Activated naive CD8-positive, alpha-beta T cell treated with anti-CD3 and anti-CD28 coated beads, Interleukin-2, amount 50 U/mL, for 24 hours (primary cell): ENCODE data around the gene CEACAM18.
"Not testable (repeated sequence)": the region's sequence is repeated elsewhere in the genome, so short reads cannot be mapped to it uniquely, and the experiment has no call there.

Experiments
- ATAC-seq: fragments of 150-1000 bp; cut with Tn5 transposase; one replicate; pipeline ENCODE4 v1.10.0; 2021
- DNase-seq: peaks from one replicate; pipeline ENCODE4 v3.0.0; 2021
- H3K27ac Mint-ChIP-seq: one replicate; pipeline ENCODE4 v1.8.0; 2021; ENCODE audit warnings: mild to moderate bottlenecking, mixed read lengths
- H3K27me3 Mint-ChIP-seq: one replicate; pipeline ENCODE4 v1.8.0; 2021; ENCODE audit warnings: mixed read lengths
- H3K36me3 Mint-ChIP-seq: one replicate; pipeline ENCODE4 v1.8.0; 2021; ENCODE audit warnings: low read depth, mixed read lengths
- H3K4me1 Mint-ChIP-seq: one replicate; pipeline ENCODE4 v1.8.0; 2021; ENCODE audit warnings: mixed read lengths
- H3K4me3 Mint-ChIP-seq: one replicate; pipeline ENCODE4 v1.8.0; 2021; ENCODE audit warnings: mild to moderate bottlenecking, moderate library complexity, mixed read lengths
- H3K9me3 Mint-ChIP-seq: one replicate; pipeline ENCODE4 v1.8.0; 2021; ENCODE audit warnings: mixed read lengths

CEACAM18 gene

DNA sequence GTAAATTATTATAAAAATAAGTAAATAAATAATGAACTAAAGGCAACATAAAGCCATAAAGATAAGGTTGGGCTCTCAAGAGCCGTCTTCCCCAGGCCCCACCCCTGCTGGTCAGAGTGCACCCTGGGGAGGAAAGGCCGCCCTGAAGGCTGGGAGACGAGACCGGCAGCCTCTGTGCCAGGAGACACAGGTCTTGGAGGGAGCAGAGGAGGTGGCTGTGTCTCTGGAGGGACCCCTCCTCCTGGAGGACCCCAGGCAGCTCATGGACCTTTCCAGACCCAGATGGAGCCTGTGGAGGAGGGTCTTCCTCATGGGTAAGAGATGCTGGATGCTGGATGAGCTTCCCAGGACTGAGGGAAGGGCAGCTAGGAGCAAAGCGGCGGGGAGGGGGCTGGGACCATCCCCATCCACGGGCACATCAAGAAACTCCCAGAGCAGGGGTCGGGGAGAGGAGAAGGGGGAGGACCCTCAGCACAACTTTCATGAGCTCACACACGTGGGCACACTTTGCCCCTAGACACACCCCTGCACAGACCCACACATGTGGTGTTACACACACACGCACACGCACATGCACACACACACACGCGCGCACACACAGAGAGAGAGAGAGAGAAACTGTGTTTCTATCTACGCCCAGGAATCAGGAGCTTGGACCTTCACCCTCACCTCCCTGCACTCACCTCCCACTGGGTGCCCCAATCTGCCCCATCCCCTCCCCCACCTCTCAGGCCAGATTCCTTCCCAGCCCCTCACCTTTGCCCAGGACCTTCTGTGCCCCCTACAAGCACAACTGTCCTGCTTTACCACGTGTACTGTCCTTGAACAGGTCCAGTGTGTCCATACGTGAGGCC lies at the start of gene CEACAM18:
Gene CEACAM18 (plus strand): TSS at position 159 of the 854 bp plus-strand sequence.
- Mint-ChIP-seq H3K4me3 (no peak within 1 kb of the TSS), H3K4me1 (peaks cover 39% of the 10 kb centered on the region), H3K27me3 (peaks cover 30% of the 10 kb centered on the region), H3K9me3 (peaks cover 4% of the 10 kb centered on the region), H3K36me3 (no peaks in the 10 kb centered on the region), H3K27ac (peak within 1 kb of the TSS; percentile 46)
- ATAC-seq: no peak
- no peak for DNase-seq

DNA sequence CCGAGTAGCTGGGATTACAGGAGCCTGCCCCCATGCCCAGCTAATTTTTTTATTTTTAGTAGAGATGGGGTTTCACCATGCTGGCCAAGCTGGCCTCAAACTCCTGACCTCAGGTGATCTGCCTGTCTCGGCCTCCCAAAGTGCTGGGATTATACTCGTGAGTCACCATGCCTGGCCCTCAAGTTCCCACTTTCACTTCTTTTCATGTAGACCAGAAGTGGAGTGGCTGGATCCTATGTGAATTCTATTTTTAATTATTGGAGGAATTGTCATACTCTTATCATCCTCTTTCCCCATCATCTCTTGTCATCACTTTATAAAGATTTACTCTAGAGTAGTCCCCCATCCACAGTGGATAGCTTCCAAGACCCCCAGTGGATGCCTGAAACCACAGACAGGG lies 48.1 kb upstream of the CEACAM18 start:
- no peak for ATAC-seq
- H3K27ac Mint-ChIP-seq: no peak overlapping the region

GRCh38 chr19:51431124-51431523 lies 47.2 kb upstream of the CEACAM18 start:
- no peak overlapping the region for H3K27ac Mint-ChIP-seq
- H3K4me3 Mint-ChIP-seq: no peak overlapping the region
- H3K4me1 Mint-ChIP-seq: peaks cover 18% of the 10 kb centered on the region
- no peak for ATAC-seq
- DNase-seq: no peak
- peaks cover 3% of the 10 kb centered on the region for H3K36me3 Mint-ChIP-seq
- H3K27me3 Mint-ChIP-seq: peaks cover 5% of the 10 kb centered on the region
- H3K9me3 Mint-ChIP-seq: peaks cover 8% of the 10 kb centered on the region

More for the DNA sequence above, 48.1 kb upstream of the CEACAM18 start:
- peaks cover 5% of the 10 kb centered on the region for H3K27me3 Mint-ChIP-seq
- no peak overlapping the region for H3K4me3 Mint-ChIP-seq
- H3K36me3 Mint-ChIP-seq: peaks cover 1% of the 10 kb centered on the region
- H3K4me1 Mint-ChIP-seq: peaks cover 13% of the 10 kb centered on the region
- H3K9me3 Mint-ChIP-seq: peaks cover 3% of the 10 kb centered on the region
- no peak for DNase-seq

DNA sequence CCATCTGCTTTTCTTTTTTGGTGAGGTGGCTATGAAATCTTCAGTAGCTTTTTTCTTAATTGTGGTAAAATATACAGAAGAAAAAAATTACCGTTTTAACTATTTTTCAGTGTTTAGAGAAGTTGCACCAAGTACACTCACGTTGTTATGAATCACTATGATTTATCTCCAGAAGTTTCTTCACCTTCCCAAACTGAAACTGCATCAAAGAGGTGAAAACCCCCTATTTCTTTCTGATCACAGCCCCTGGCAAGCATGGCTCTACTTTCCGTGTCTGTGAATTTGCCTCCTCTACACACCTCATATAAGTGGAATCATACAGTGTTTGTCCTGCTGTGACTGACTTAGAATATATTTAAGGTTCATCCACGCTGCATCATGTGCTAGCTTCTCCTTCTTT lies 45.3 kb upstream of the CEACAM18 start:
- Mint-ChIP-seq H3K27ac (no peak overlapping the region), H3K4me1 (peaks cover 17% of the 10 kb centered on the region), H3K4me3 (no peak overlapping the region), H3K9me3 (peaks cover 8% of the 10 kb centered on the region), H3K27me3 (peaks cover 5% of the 10 kb centered on the region), H3K36me3 (peaks cover 3% of the 10 kb centered on the region)
- DNase-seq: no peak
- peak; percentile 33 for ATAC-seq

- H3K9me3 Mint-ChIP-seq: peaks cover 8% of the 10 kb centered on the region
- no peak overlapping the region for H3K4me3 Mint-ChIP-seq
- peaks cover 29% of the 10 kb centered on the region for H3K4me1 Mint-ChIP-seq
- DNase-seq (no peak), ATAC-seq (no peak)
- H3K27ac Mint-ChIP-seq: no peak overlapping the region
- H3K27me3 Mint-ChIP-seq: no peaks in the 10 kb centered on the region
- H3K36me3 Mint-ChIP-seq: peaks cover 3% of the 10 kb centered on the region
Observed at GRCh38 chr19:51434456-51434855, 43.9 kb upstream of the CEACAM18 start.

DNA sequence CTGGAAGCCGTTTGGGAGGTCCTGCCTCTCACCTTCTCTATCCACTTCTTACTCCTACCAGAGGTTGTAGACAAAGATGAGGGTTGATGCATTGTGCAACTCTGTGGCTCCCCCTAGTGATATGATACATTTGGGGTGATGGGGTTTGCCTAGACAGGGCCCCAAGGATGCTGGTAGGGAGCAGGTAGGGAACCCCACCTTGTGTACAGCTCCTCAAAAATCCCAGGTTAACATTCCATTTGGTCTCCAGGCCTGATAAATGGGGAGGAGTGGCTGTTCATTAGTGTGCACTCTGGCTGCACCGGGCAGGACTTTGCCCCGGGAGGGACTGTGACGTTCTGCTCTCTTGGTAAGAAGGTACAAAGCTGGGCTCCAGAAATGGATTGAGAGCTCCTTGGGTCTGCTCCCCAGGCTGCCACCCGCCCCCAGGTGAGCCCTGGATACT lies 39.3 kb upstream of the CEACAM18 start:
- no peak overlapping the region for H3K4me3 Mint-ChIP-seq
- peak overlapping the region; percentile 22 for H3K27ac Mint-ChIP-seq
- peaks cover 6% of the 10 kb centered on the region for H3K27me3 Mint-ChIP-seq
- ATAC-seq: no peak
- H3K36me3 Mint-ChIP-seq: peaks cover 9% of the 10 kb centered on the region
- DNase-seq: no peak
- H3K9me3 Mint-ChIP-seq: peaks cover 16% of the 10 kb centered on the region
- peaks cover 65% of the 10 kb centered on the region for H3K4me1 Mint-ChIP-seq

DNA sequence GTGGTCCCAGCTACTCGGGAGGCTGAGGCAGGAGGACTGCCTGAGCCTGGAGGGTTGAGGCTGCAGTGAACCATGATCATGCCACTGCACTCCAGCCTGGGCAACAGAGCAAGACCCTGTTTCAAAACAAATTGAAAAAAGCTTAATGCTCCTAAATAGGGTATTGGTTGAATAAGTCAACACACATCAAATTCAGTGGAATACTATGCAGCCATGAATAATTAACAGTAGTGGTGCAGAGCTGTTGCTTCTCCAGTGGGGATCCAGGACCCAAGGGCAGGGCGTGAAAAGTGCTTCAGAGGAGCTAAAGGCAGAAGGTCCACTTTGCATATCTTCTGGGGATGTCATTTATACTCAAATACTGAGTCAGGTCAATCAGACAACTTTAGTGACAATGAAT lies 38.3 kb upstream of the CEACAM18 start:
- peaks cover 12% of the 10 kb centered on the region for H3K36me3 Mint-ChIP-seq
- DNase-seq: no peak
- H3K4me1 Mint-ChIP-seq: peaks cover 69% of the 10 kb centered on the region
- peaks cover 14% of the 10 kb centered on the region for H3K9me3 Mint-ChIP-seq
- no peak for ATAC-seq
- H3K27ac Mint-ChIP-seq: peak overlapping the region; percentile 100
- H3K4me3 Mint-ChIP-seq: peak overlapping the region; percentile 78
- H3K27me3 Mint-ChIP-seq: peaks cover 6% of the 10 kb centered on the region

DNA sequence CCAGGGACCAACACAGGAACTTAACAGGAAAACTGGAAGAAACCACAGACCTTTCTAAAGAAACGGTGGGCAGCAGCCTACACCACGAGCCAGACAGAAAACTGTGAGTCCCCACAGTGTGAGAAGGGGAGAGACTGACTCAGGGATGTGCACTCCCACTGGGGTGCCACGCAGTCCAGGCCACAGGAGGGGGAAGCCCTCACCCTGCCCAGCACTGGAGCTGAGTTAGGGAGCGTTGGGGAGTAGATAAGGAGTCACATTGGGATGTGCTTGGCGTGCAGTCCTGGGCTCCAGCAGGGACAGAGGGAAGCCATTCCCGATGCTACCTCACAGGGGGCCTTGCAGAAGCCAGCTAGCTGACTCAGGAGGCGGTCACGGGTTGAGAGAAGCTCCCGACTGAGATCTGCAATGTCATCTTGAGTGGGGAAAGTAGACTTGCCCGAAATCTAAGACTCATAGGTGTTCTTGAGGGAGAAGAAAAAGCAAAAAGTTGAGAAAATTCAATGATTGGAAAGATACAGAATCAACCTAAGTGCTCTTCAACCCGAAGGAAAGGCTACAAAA lies 37.4 kb upstream of the CEACAM18 start:
- peaks cover 70% of the 10 kb centered on the region for H3K4me1 Mint-ChIP-seq

DNA sequence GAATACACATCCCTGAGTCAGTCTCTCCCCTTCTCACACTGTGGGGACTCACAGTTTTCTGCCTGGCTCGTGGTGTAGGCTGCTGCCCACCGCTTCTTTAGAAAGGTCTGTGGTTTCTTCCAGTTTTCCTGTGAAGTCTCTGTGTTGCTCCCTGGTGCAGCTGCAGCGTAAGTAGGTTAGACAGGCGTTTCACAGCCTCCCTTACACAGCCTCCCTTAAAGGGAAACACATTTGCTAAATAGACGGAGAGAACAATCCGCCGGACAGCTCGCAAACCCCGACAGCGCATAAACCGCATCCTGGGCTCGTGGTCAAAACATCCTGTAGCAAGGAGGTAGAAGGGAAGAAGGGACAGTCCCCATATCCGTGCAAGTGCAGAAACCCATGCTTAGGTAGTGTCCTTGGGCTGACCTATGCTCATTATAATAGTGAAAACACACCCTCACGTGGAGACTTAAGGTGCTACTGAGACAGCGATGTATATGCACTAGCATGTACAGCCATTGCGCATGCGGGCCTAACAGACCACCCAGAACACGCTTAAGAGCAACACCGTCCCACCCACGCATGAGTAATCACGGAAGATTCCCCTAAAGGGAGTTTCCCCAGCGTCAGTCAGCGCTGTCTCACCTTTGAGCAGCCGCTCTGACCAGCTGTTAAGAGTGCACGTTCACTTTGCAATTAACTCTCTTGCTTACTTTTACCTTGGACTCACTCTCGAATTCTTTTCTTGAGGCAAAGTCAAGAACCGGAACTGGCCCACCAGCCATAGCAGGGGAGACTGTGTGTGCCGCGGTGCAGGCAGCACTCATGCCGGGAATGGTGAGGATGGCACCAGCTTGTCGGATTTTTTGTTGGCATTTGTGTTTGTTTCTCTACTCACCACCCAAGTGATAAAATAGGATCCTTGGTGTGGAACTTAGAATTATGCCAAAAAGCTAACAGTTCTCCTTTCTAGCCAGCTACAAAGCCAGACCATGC lies 36.6 kb upstream of the CEACAM18 start:
- DNase-seq: peak; percentile 86
- H3K9me3 Mint-ChIP-seq: peaks cover 7% of the 10 kb centered on the region
- peak; percentile 87 for ATAC-seq
- peaks cover 13% of the 10 kb centered on the region for H3K36me3 Mint-ChIP-seq
- peak overlapping the region; percentile 100 for H3K27ac Mint-ChIP-seq
- H3K4me3 Mint-ChIP-seq: peak overlapping the region; percentile 78
- peaks cover 72% of the 10 kb centered on the region for H3K4me1 Mint-ChIP-seq
- H3K27me3 Mint-ChIP-seq: peaks cover 7% of the 10 kb centered on the region

More for the DNA sequence above, 37.4 kb upstream of the CEACAM18 start:
- DNase-seq (peak; percentile 76), ATAC-seq (peak; percentile 74)
- peaks cover 10% of the 10 kb centered on the region for H3K36me3 Mint-ChIP-seq
- H3K27me3 Mint-ChIP-seq: peaks cover 7% of the 10 kb centered on the region
- peak overlapping the region; percentile 78 for H3K4me3 Mint-ChIP-seq
- peak overlapping the region; percentile 100 for H3K27ac Mint-ChIP-seq
- peaks cover 7% of the 10 kb centered on the region for H3K9me3 Mint-ChIP-seq

DNA sequence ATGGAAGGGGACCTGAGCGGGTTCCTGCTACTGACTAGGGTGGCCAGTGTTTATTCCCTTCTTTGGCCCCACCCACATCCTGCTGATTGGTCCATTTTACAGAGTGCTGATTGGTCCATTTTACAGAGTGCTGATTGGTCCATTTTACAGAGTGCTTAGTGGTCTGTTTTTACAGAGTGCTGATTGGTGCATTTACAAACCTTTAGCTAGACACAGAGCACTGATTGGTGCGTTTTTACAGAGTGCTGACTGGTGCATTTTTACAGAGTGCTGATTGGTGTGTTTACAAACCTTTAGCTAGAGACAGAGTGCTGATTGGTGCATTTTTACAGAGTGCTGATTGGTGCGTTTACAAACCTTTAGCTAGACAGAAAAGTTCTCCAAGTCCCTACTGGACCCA lies 30.8 kb upstream of the CEACAM18 start:
- Mint-ChIP-seq H3K27ac (peak overlapping the region; percentile 88), H3K4me1 (peaks cover 63% of the 10 kb centered on the region), H3K9me3 (peaks cover 33% of the 10 kb centered on the region), H3K36me3 (peaks cover 33% of the 10 kb centered on the region)
- DNase-seq, H3K4me3 Mint-ChIP-seq, ATAC-seq, H3K27me3 Mint-ChIP-seq: not testable (repeated sequence)

- peaks cover 58% of the 10 kb centered on the region for H3K4me1 Mint-ChIP-seq
- peak overlapping the region; percentile 64 for H3K4me3 Mint-ChIP-seq
- H3K9me3 Mint-ChIP-seq: peaks cover 31% of the 10 kb centered on the region
- DNase-seq: no peak
- H3K27me3 Mint-ChIP-seq: peaks cover 1% of the 10 kb centered on the region
- H3K27ac Mint-ChIP-seq: peak overlapping the region; percentile 88
- peak; percentile 26 for ATAC-seq
- H3K36me3 Mint-ChIP-seq: peaks cover 33% of the 10 kb centered on the region
Observed at GRCh38 chr19:51448011-51448410, 30.3 kb upstream of the CEACAM18 start.

DNA sequence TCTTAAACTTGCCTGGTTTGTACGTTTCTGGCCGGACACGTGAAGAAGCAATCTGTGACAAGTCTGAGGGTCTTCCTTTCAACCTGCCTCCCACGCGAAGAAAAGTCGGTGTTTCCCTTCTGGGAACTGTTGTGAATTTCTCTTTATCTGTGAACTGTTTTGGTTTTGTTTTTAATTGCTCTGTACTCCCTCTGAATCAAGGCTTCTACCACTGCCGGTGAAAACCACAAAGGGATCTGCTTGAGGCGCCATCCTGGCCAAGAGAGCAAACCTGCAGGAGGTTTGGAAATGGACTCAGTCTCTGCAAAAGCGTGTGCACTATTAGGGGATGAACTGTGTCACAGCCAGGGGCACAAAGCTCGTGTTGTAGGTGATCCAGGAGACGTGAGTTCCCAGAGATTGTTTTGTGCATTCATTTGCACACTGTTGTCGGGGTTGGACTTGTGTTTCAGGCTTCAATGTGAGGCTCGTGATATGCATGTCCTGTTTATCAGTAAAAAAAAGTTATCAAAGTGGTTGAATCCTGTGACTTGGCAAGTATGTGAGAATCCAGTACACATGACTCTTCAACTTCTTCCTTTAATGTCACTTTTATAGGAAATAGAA lies 29.8 kb upstream of the CEACAM18 start:
- H3K4me1 Mint-ChIP-seq: peaks cover 53% of the 10 kb centered on the region
- peaks cover 32% of the 10 kb centered on the region for H3K36me3 Mint-ChIP-seq
- peak overlapping the region; percentile 88 for H3K27ac Mint-ChIP-seq
- peak; percentile 84 for ATAC-seq
- peak overlapping the region; percentile 64 for H3K4me3 Mint-ChIP-seq
- DNase-seq: peak; percentile 65
- H3K27me3 Mint-ChIP-seq: peaks cover 2% of the 10 kb centered on the region
- H3K9me3 Mint-ChIP-seq: peaks cover 29% of the 10 kb centered on the region

DNA sequence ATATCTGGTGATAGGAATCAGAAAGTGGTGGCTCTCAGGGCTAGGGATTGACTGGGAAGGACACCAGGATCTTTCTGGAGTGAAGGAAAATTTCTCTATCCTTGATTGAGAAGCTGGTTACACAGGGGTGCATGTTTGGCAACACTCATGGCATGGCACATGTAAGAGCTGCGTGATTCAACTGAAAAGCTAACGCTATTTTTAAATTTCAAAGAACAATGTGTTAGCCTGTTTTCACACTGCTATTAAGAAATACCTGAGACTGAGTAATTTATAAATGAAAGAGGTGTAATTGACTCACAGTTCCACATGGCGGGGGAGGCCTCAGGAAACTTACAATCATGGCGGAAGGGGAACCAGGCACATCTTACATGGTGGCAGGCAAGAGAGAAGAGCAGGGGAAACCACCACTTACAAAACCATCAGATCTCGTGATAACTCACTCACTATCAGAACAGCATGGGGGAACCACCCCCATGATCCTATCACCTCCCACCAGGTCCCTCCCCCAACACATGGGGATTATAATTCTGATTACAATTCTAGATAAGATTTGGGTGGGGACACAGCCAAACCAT lies 27.5 kb upstream of the CEACAM18 start:
- DNase-seq: no peak
- H3K27me3 Mint-ChIP-seq: peaks cover 4% of the 10 kb centered on the region

More for the DNA sequence above, 27.5 kb upstream of the CEACAM18 start:
- Mint-ChIP-seq H3K27ac (peak overlapping the region; percentile 55), H3K4me1 (peaks cover 42% of the 10 kb centered on the region), H3K36me3 (peaks cover 28% of the 10 kb centered on the region), H3K4me3 (no peak overlapping the region), H3K9me3 (peaks cover 29% of the 10 kb centered on the region)
- no peak for ATAC-seq
